ENCODE results near the gene POFUT2. TPM values are rescaled to one million over a fixed set of nuclear protein-coding genes. Genes with fewer than 3 reads are reported as not detected.

POFUT2 gene
- polyA plus RNA-seq, 1 donor from 2014 or later: 25.4 TPM

- Histone ChIP-seq H3K9me2 (ENCODE audit: insufficient read depth, low read length) (no peaks in the 10 kb centered on the region), H2AFZ (ENCODE audit: low read depth, low read length) (no peak overlapping the region), H3K4me3 (ENCODE audit: low read length) (no peak overlapping the region), H3K36me3 (ENCODE audit: insufficient read depth, low read length) (no peaks in the 10 kb centered on the region), H3K79me2 (replicated peaks; ENCODE audit: insufficient read depth, low read length) (no peaks in the 10 kb centered on the region), H3K4me2 (ENCODE audit: low read length) (no peak overlapping the region), H3F3A (ENCODE audit: insufficient read depth, low read length, poor library complexity, severe bottlenecking) (no peaks in the 10 kb centered on the region), H3K27ac (ENCODE audit: low read length) (no peak overlapping the region), H3K9me3 (ENCODE audit: low read length) (no peaks in the 10 kb centered on the region), H3K27me3 (ENCODE audit: insufficient read depth, low read depth, low read length) (no peaks in the 10 kb centered on the region), H3K9ac (ENCODE audit: low read length) (no peak overlapping the region), H4K20me1 (ENCODE audit: insufficient read depth) (no peaks in the 10 kb centered on the region)
- no peak for TF ChIP-seq SMC3 (conservative IDR thresholded peaks at IDR 0.05; ENCODE audit: poor library complexity)
- no peak for TF ChIP-seq EZH2 (IDR thresholded peaks at IDR 0.05; ENCODE audit: borderline replicate concordance, insufficient read depth, low read length, poor library complexity, severe bottlenecking)
- no peak for TF ChIP-seq POLR2AphosphoS5 (IDR thresholded peaks at IDR 0.05)
- TF ChIP-seq CTCF (IDR thresholded peaks at IDR 0.05; ENCODE audit: poor library complexity, severe bottlenecking): no peak
These were observed 72.5 kb downstream of the POFUT2 start for GRCh38 chr21:45215213-45215612.

Other genes with a start within 250 kb of the POFUT2 start
- 8.9 and 12.0 TPM in 2 replicates for gene ADARB1, start 213.3 kb downstream of the POFUT2 start, polyA plus RNA-seq
- 2.5 and 3.7 TPM in 2 replicates for gene COL18A1, start 117.3 kb upstream of the POFUT2 start, polyA plus RNA-seq